Testis (tissue), 5 donors: Measurements from ENCODE around the gene TMEM114. TPM values are rescaled to one million over a fixed set of nuclear protein-coding genes. Genes with fewer than 3 reads are reported as not detected.
A peak's percentile ranks its signal among the peaks of the same experiment; 100 is the strongest.

Source experiments
- DNase-seq: peaks from one replicate; pipeline ENCODE4 v3.0.0-alpha.2; 2019
- H3K27ac ChIP-seq, 2 donors: fragments of 200-600 bp; sonication (generic); one replicate each; pipeline ENCODE4 v1.5.1; 2019
- H3K27me3 ChIP-seq: fragments of 200-600 bp; sonication (generic); one replicate; pipeline ENCODE4 v1.5.1; 2019
- H3K36me3 ChIP-seq: fragments of 200-600 bp; sonication (generic); one replicate; pipeline ENCODE4 v1.5.1; 2017; ENCODE audit warnings: low read depth; ENCODE audit errors: missing control alignments
- H3K4me1 ChIP-seq: fragments of 200-600 bp; sonication (generic); one replicate; pipeline ENCODE4 v1.5.1; 2019
- H3K4me3 ChIP-seq, 2 donors: fragments of 200-600 bp; sonication (generic); one replicate each; pipeline ENCODE4 v1.5.1; 2017 to 2019
- H3K9me3 ChIP-seq: fragments of 200-600 bp; sonication (generic); one replicate; pipeline ENCODE4 v1.5.1; 2017
- CTCF ChIP-seq, 3 experiments: fragments of 450-650 bp in 2 of 3; fragments of 200-600 bp in 1 of 3; sonication (generic) in 1 of 3; IDR thresholded peaks; one replicate each; pipeline ENCODE4 v1.5.1; 2016 to 2019; ENCODE audit warnings: antibody characterized with exemption in 3 of 3, mild to moderate bottlenecking in 2 of 3, moderate library complexity in 1 of 3
- POLR2A ChIP-seq: fragments of 450-650 bp; IDR thresholded peaks from one replicate; pipeline ENCODE4 v1.6.1; 2017; ENCODE audit warnings: antibody characterized with exemption, mild to moderate bottlenecking, moderate library complexity
- WGBS, 2 donors: methylation state at CpG; one replicate each; pipeline ENCODE4 v1.1.5; 2018; 5-methylcytosine and 5-hydroxymethylcytosine counted together
- intact Hi-C: fragments of 100-400 bp; cut with DNase I; formaldehyde crosslinking; loops from one replicate; pipeline ENCODE4 v1.15.1; 2023; ENCODE audit warnings: low total_unique reads
- long read RNA-seq, 2 donors: transcript quantifications; one replicate each; lab custom pipeline, GENCODE V29; 2026
- polyA plus RNA-seq: library from polyadenylated mRNA; stranded (reverse); fragments of 350-450 nt; fragmentation: Illumina TruSeq; extraction: RNeasy Lipid Tissue Mini Kit (QIAGEN cat#74804); gene quantifications from one replicate; pipeline ENCODE4 v1.2.3, GENCODE V29; 2014; ENCODE audit warnings: low read depth, low replicate concordance; ENCODE audit not compliant: insufficient read depth
- total RNA-seq, 2 donors: library from RNA; depleted of rRNA; stranded (reverse); fragments of >200 nt; gene quantifications; one replicate each; pipeline ENCODE4 v1.2.3, GENCODE V29; 2016

The TMEM114 gene
- not detected for total RNA-seq
- polyA plus RNA-seq, result not detected
- long read RNA-seq, donor 1, result 0 reads
- long read RNA-seq, donor 2, result 0 reads

GRCh38 chr16:8589900-8590688 is at the start of gene TMEM114:
TMEM114 (minus strand) TSS chr16:8590511; CDS start chr16:8589838, 673 bp downstream.
- no peaks in the 10 kb centered on the region for H3K36me3 ChIP-seq
- WGBS, 2 donors, result 1 to 2% methylated on average over 32 to 41 of the region's 41 CpGs
- intact Hi-C loops, result no loop called here
- H3K4me3 ChIP-seq, result peak within 1 kb of the TSS in 1 of 2 donors; percentile 18
- H3K4me1 ChIP-seq, result peaks cover 9% of the 10 kb centered on the region
- no peaks in the 10 kb centered on the region for H3K9me3 ChIP-seq
- no peak for DNase-seq
- no peak within 1 kb of the TSS for H3K27ac ChIP-seq
- H3K27me3 ChIP-seq, result no peaks in the 10 kb centered on the region
- TF ChIP-seq CTCF (IDR thresholded peaks at IDR 0.05) (no peak), POLR2A (no peak)

GRCh38 chr16:8639694-8640093 is 49.4 kb upstream of the TMEM114 start:
- TF ChIP-seq CTCF (IDR thresholded peaks at IDR 0.05), result no peak
- TF ChIP-seq POLR2A, result no peak
- no peaks in the 10 kb centered on the region for H3K36me3 ChIP-seq
- no peak overlapping the region for H3K4me3 ChIP-seq
- H3K9me3 ChIP-seq, result no peaks in the 10 kb centered on the region
- H3K4me1 ChIP-seq, result no peaks in the 10 kb centered on the region
- WGBS, 2 donors, result 93 to 95% methylated on average over 11 of the region's 13 CpGs
- no peak overlapping the region for H3K27ac ChIP-seq
- no peak for DNase-seq
- intact Hi-C loops, result no loop called here
- no peaks in the 10 kb centered on the region for H3K27me3 ChIP-seq

DNA sequence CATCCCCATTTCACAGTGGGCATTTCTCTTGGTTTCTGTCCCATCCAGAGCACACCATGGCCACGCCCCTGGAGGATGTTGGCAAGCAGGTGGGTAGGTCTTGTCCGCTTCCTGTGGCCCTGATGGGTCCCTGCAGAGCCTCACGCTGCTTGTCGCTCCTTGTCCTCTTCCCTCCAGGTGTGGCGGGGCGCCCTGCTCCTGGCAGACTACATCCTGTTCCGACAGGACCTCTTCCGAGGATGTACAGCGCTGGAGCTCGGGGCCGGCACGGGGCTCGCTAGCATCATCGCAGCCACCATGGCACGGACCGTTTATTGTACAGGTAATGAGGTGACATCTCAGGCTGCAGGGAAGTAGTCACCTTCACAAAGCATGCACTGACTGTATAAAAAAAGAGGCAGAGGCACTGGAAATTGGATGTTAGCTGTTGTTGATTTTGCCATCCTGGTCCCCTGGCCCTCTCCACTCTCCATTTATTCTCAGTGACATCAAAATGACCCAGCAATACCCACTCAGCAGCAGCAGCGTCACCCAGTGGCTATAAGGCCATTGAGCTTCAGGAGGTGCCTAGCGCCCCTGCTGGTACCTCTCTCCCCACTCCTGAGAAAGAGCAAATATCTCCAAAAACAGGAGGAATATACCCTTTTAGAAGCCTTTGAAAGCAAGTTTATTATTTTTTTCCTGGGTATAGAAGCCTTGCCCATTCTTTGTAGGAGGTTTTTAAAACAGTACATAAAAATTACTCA is 44.9 kb upstream of the TMEM114 start:
- Histone ChIP-seq H3K4me1 (no peaks in the 10 kb centered on the region), H3K27me3 (no peaks in the 10 kb centered on the region), H3K36me3 (no peaks in the 10 kb centered on the region), H3K9me3 (no peaks in the 10 kb centered on the region), H3K27ac (no peak overlapping the region), H3K4me3 (no peak overlapping the region)
- DNase-seq, result peak; percentile 26
- intact Hi-C loops, result no loop called here
- WGBS, 2 donors, result 82 to 86% methylated on average over 18 of the region's 18 CpGs
- TF ChIP-seq CTCF (IDR thresholded peaks at IDR 0.05) (no peak), POLR2A (no peak)

- intact Hi-C loops, result no loop called here
- H3K36me3 ChIP-seq, result no peaks in the 10 kb centered on the region
- no peak overlapping the region for H3K27ac ChIP-seq
- DNase-seq, result peak; percentile 20
- H3K4me1 ChIP-seq, result no peaks in the 10 kb centered on the region
- H3K27me3 ChIP-seq, result no peaks in the 10 kb centered on the region
- 77 to 90% methylated on average over 3 to 5 of the region's 5 CpGs for WGBS, 2 donors
- no peak overlapping the region for H3K4me3 ChIP-seq
- H3K9me3 ChIP-seq, result no peaks in the 10 kb centered on the region
- TF ChIP-seq POLR2A (no peak), CTCF (IDR thresholded peaks at IDR 0.05) (no peak)
Measured at GRCh38 chr16:8632675-8633182, 42.4 kb upstream of the TMEM114 start.
